Measurements from ENCODE around the gene BSPRY.
"Not testable (repeated sequence)": the region's sequence is repeated elsewhere in the genome, so short reads cannot be mapped to it uniquely, and the experiment has no call there.

BSPRY gene

GRCh38 chr9:113395000-113395861 lies 45.9 kb downstream of the BSPRY start:
- no peak for DNase-seq

GRCh38 chr9:113397203-113397631 lies 47.9 kb downstream of the BSPRY start:
- no peak for DNase-seq

GRCh38 chr9:113398796-113399195 lies 49.5 kb downstream of the BSPRY start:
- DNase-seq, result no peak

GRCh38 chr9:113399646-113400200 lies 50.4 kb downstream of the BSPRY start:
- DNase-seq, result no peak

GRCh38 chr9:113401027-113401792 lies 51.9 kb downstream of the BSPRY start, which contains the start of gene ALAD:
Gene ALAD, minus strand, starts transcription at chr9:113401284. Its CDS starts 7,725 bp downstream, at chr9:113393559.
- DNase-seq, result peak; percentile 92

GRCh38 chr9:113403646-113404045 lies 54.3 kb downstream of the BSPRY start:
- no peak for DNase-seq

GRCh38 chr9:113406353-113406752 lies 57.0 kb downstream of the BSPRY start:
- DNase-seq, result not testable (repeated sequence)

- DNase-seq, result not testable (repeated sequence)
Measured at GRCh38 chr9:113406873-113407511, 57.7 kb downstream of the BSPRY start.

- no peak for DNase-seq
Measured at GRCh38 chr9:113409481-113409880, 60.1 kb downstream of the BSPRY start.

GRCh38 chr9:113409883-113410206 lies 60.5 kb downstream of the BSPRY start:
- DNase-seq, result no peak

GRCh38 chr9:113410207-113410864 lies 61.0 kb downstream of the BSPRY start, which contains the start of the genes C9orf43 and POLE3:
Gene C9orf43, plus strand, starts transcription at chr9:113410747. Its CDS starts 2,747 bp downstream, at chr9:113413494.
Gene POLE3, minus strand, starts transcription at chr9:113410675. Its CDS starts 382 bp downstream, at chr9:113410293.
- DNase-seq, result peak; percentile 53

GRCh38 chr9:113416149-113416721 lies 66.9 kb downstream of the BSPRY start:
- DNase-seq, result no peak

GRCh38 chr9:113417370-113417769 lies 68.0 kb downstream of the BSPRY start:
- DNase-seq, result no peak
